IMR-90 (cell line): ENCODE data around the gene SCARF2. TPM values are rescaled to one million over a fixed set of nuclear protein-coding genes. Genes with fewer than 3 reads are reported as not detected.

Source experiments
- ATAC-seq: fragments of 200-7000 bp; cut with Tn5 transposase; 2 replicates; pipeline ENCODE4 v1.9.1; 2020; ENCODE audit warnings: low read depth, mild to moderate bottlenecking, moderate library complexity
- BruUV-seq: library from RNA; stranded (reverse); fragments of 400-500 nt; replicated peaks from 2 replicates; lab custom pipeline; 2021; lab: Mats Ljungman, UMichigan
- CTCF ChIA-PET: fragments of 300-600 bp; formaldehyde crosslinking; extraction: SDS; loops from one replicate; lab custom pipeline; 2021; ENCODE audit warnings: antibody characterized with exemption; lab: Yijun Ruan, JAX
- POLR2A ChIA-PET: fragments of 300-600 bp; sonication (Branson Sonifier 250); formaldehyde crosslinking; loops from one replicate; lab custom pipeline; 2022; ENCODE audit warnings: antibody characterized with exemption; ENCODE audit not compliant: unreplicated experiment; lab: Charles Lee
- DNase-seq: peaks from one replicate; pipeline ENCODE4 v3.0.0; 2013
- H2AFZ ChIP-seq: replicated peaks from 2 replicates; pipeline ENCODE3; 2013; ENCODE audit warnings: low read length, mild to moderate bottlenecking; ENCODE audit not compliant: poor library complexity
- H2AK5ac ChIP-seq: 2 replicates; pipeline ENCODE4 v1.6.1; 2013; ENCODE audit warnings: low read depth, low read length, inconsistent platforms
- H2AK9ac ChIP-seq: replicated peaks from 2 replicates; pipeline ENCODE3; 2013; ENCODE audit warnings: mild to moderate bottlenecking, low read depth, low read length, moderate library complexity; ENCODE audit not compliant: poor library complexity
- H2BK120ac ChIP-seq: 2 replicates; pipeline ENCODE4 v1.6.1; 2013; ENCODE audit warnings: low read depth, low read length, inconsistent platforms
- H2BK15ac ChIP-seq: 3 replicates; pipeline ENCODE4 v1.6.1; 2013; ENCODE audit warnings: low read depth, low read length, inconsistent platforms
- H2BK20ac ChIP-seq: 2 replicates; pipeline ENCODE4 v1.6.1; 2013; ENCODE audit warnings: low read depth, mild to moderate bottlenecking, inconsistent platforms, low read length, moderate library complexity
- H2BK5ac ChIP-seq: 2 replicates; pipeline ENCODE4 v1.6.1; 2013; ENCODE audit warnings: mild to moderate bottlenecking, low read depth, low read length, inconsistent platforms; ENCODE audit not compliant: poor library complexity, severe bottlenecking
- H3K14ac ChIP-seq: replicated peaks from 2 replicates; pipeline ENCODE4 v1.6.1; 2013; ENCODE audit warnings: low read depth, low read length, inconsistent platforms
- H3K18ac ChIP-seq: 2 replicates; pipeline ENCODE4 v1.6.1; 2013; ENCODE audit warnings: low read depth, low read length, control low read depth
- H3K23ac ChIP-seq: 2 replicates; pipeline ENCODE4 v1.6.1; 2013; ENCODE audit warnings: low read depth, low read length, inconsistent platforms
- H3K27ac ChIP-seq: 2 replicates; pipeline ENCODE4 v1.5.1; 2013; ENCODE audit warnings: mild to moderate bottlenecking, control low read depth, low read length; ENCODE audit not compliant: insufficient read depth
- H3K27me3 ChIP-seq: 2 replicates; pipeline ENCODE4 v1.6.1; 2013; ENCODE audit warnings: low read length; ENCODE audit not compliant: control insufficient read depth, insufficient read depth
- H3K36me3 ChIP-seq: 2 replicates; pipeline ENCODE4 v1.6.1; 2013; ENCODE audit warnings: low read length, mixed read lengths; ENCODE audit not compliant: control insufficient read depth, insufficient read depth
- H3K4ac ChIP-seq: 2 replicates; pipeline ENCODE4 v1.6.1; 2013; ENCODE audit warnings: low read depth, low read length, inconsistent platforms
- H3K4me1 ChIP-seq: 2 replicates; pipeline ENCODE4 v1.6.1; 2013; ENCODE audit warnings: low read length, mixed read lengths; ENCODE audit not compliant: control insufficient read depth, insufficient read depth
- H3K4me2 ChIP-seq: 2 replicates; pipeline ENCODE4 v1.6.1; 2013; ENCODE audit warnings: low read depth, mild to moderate bottlenecking, control low read depth, low read length, moderate library complexity
- H3K4me3 ChIP-seq: 2 replicates; pipeline ENCODE4 v1.5.1; 2013; ENCODE audit warnings: low read depth, mild to moderate bottlenecking, control low read depth, low read length, moderate library complexity; ENCODE audit not compliant: insufficient read depth
- H3K56ac ChIP-seq: 2 replicates; pipeline ENCODE4 v1.6.1; 2013; ENCODE audit warnings: low read length, inconsistent platforms; ENCODE audit not compliant: insufficient read depth; ENCODE audit errors: extremely low read depth
- H3K79me1 ChIP-seq, 2 experiments: 2 replicates each; pipeline ENCODE4 v1.6.1; 2013; ENCODE audit warnings: low read length in 2 of 2, inconsistent platforms in 1 of 2, low read depth in 1 of 2
- H3K9ac ChIP-seq: 2 replicates; pipeline ENCODE4 v1.6.1; 2013; ENCODE audit warnings: low read depth, low read length, control low read depth
- H3K9me1 ChIP-seq: 2 replicates; pipeline ENCODE4 v1.6.1; 2013; ENCODE audit warnings: low read length, inconsistent platforms; ENCODE audit not compliant: insufficient read depth
- H3K9me3 ChIP-seq: 2 replicates; pipeline ENCODE4 v1.6.1; 2013; ENCODE audit warnings: low read length; ENCODE audit not compliant: control insufficient read depth, insufficient read depth
- H4K20me1 ChIP-seq: 2 replicates; pipeline ENCODE4 v1.6.1; 2013; ENCODE audit warnings: low read length, inconsistent platforms; ENCODE audit not compliant: insufficient read depth
- H4K5ac ChIP-seq: 2 replicates; pipeline ENCODE4 v1.6.1; 2013; ENCODE audit warnings: mild to moderate bottlenecking, low read depth, low read length, control low read depth
- H4K8ac ChIP-seq, 2 experiments: 2 replicates each; pipeline ENCODE4 v1.6.1; 2013; ENCODE audit warnings: low read depth in 2 of 2, low read length in 2 of 2, control low read depth in 1 of 2, inconsistent platforms in 1 of 2
- H4K91ac ChIP-seq: 2 replicates; pipeline ENCODE4 v1.6.1; 2013; ENCODE audit warnings: low read depth, low read length, inconsistent platforms; ENCODE audit not compliant: insufficient read depth
- BHLHE40 ChIP-seq: fragments of 150-350 bp; IDR thresholded peaks from 2 replicates; pipeline ENCODE4 v1.6.1; 2016; ENCODE audit warnings: mild to moderate bottlenecking, low read depth, low read length
- CEBPB ChIP-seq: IDR thresholded peaks from 2 replicates; pipeline ENCODE4 v1.6.1; 2012; ENCODE audit warnings: low read depth, low read length, improper control_type of control experiment
- ELK1 ChIP-seq: fragments of 150-350 bp; IDR thresholded peaks from 2 replicates; pipeline ENCODE4 v1.6.1; 2016; ENCODE audit warnings: low read depth, mild to moderate bottlenecking, low read length, moderate library complexity, borderline replicate concordance
- MXI1 ChIP-seq: IDR thresholded peaks from 2 replicates; pipeline ENCODE4 v1.6.1; 2012; ENCODE audit warnings: low read depth, mild to moderate bottlenecking, low read length, moderate library complexity, borderline replicate concordance
- POLR2A ChIP-seq: IDR thresholded peaks from 2 replicates; pipeline ENCODE4 v1.6.1; 2012; ENCODE audit warnings: mild to moderate bottlenecking, low read depth, low read length
- RAD21 ChIP-seq: IDR thresholded peaks from 2 replicates; pipeline ENCODE4 v1.6.1; 2012; ENCODE audit warnings: low read length, improper control_type of control experiment
- SMC3 ChIP-seq: fragments of 150-350 bp; IDR thresholded peaks from 2 replicates; pipeline ENCODE4 v1.6.1; 2016; ENCODE audit warnings: low read depth, mild to moderate bottlenecking, antibody characterized with exemption, low read length, moderate library complexity
- WGBS, 2 experiments: methylation state at CpG; one replicate each; pipeline versions ENCODE4 v1.1.5 to v1.1.7; 2013; ENCODE audit warnings: missing lambda C conversion rate in 2 of 2; ENCODE audit not compliant: insufficient read length in 1 of 2; ENCODE audit errors: extremely low coverage in 2 of 2; 5-methylcytosine and 5-hydroxymethylcytosine counted together
- dilution Hi-C: fragments of 300-500 bp; cut with HindIII; formaldehyde crosslinking; loops from one replicate; pipeline ENCODE4 v1.14.3; 2018; ENCODE audit warnings: low sequenced_read_pairs; ENCODE audit not compliant: unreplicated experiment
- in situ Hi-C: fragments of 300-500 bp; cut with MboI; formaldehyde crosslinking; loops from 3 replicates; pipeline ENCODE4 v1.14.3; 2019; ENCODE audit warnings: low sequenced_read_pairs, inconsistent platforms, mixed read lengths
- intact Hi-C: fragments of 100-400 bp; cut with micrococcal nuclease; formaldehyde crosslinking; loops from 2 replicates; pipeline ENCODE4 v1.10.0; 2022
- polyA plus RNA-seq, 3 experiments: library from polyadenylated mRNA; depleted of rRNA; stranded (reverse); fragments of >200 nt; gene quantifications; 2 replicates each; pipeline ENCODE4 v1.2.3, GENCODE V29; 2012; ENCODE audit warnings: low replicate concordance in 1 of 3
- total RNA-seq: library from RNA; depleted of rRNA; stranded (reverse); fragments of >200 nt; gene quantifications from 2 replicates; pipeline ENCODE4 v1.2.3, GENCODE V29; 2012

The SCARF2 gene
- total and polyA plus RNA-seq, 2 of the 4 experiments (the other 2 are of a cell fraction), result 3.4 to 37.0 TPM

- peaks cover 14% of the 10 kb centered on the region for H3K4me1 ChIP-seq
- TF ChIP-seq SMC3, result no peak
- TF ChIP-seq ELK1, result no peak
- no peak for TF ChIP-seq RAD21
- no peak for TF ChIP-seq BHLHE40
- no peak for TF ChIP-seq MXI1
- TF ChIP-seq CEBPB, result no peak
- TF ChIP-seq POLR2A, result no peak
- H3K79me1 ChIP-seq, result peaks cover 28 to 44% of the 10 kb centered on the region in 2 experiments
- peaks cover 13% of the 10 kb centered on the region for H4K20me1 ChIP-seq
- no peak overlapping the region for H3K18ac ChIP-seq
- dilution Hi-C loops, result no loop called here
- peak overlapping the region; percentile 59; the same call in 1 of the 2 replicates for H3K4ac ChIP-seq
- CTCF ChIA-PET, result interaction anchor here (0.8 kb wide), 1 partner anchor 15 kb away, joined by 3 read pairs; no protein-coding TSS in a partner anchor
- H2BK120ac ChIP-seq, result no peak overlapping the region
- in situ Hi-C loops, result loop anchor here (10.0 kb wide), 1 partner anchor 59 kb away; no protein-coding TSS in a partner anchor
- no peak overlapping the region for H4K5ac ChIP-seq
- H3K56ac ChIP-seq, result no peak overlapping the region
- no peak overlapping the region for H2BK5ac ChIP-seq
- no peak overlapping the region; the same call in 1 of the 2 replicates for H3K9ac ChIP-seq
- intact Hi-C loops, result loop anchor here (2.0 kb wide), 1 partner anchor 75 kb away; the partner anchor contains the start of gene DGCR6L
- H4K91ac ChIP-seq, result no peak overlapping the region
- no peak overlapping the region; the same call in 2 of the 3 replicates for H2BK15ac ChIP-seq
- DNase-seq (no peak), ATAC-seq (no peak)
- no peak overlapping the region; a peak in 1 of 4 replicates for H4K8ac ChIP-seq
- H3K4me2 ChIP-seq, result peak overlapping the region; percentile 80; the same call in 1 of the 2 replicates
- no peak overlapping the region for H2BK20ac ChIP-seq
- peak overlapping the region; percentile 80 for H2AK9ac ChIP-seq
- no peaks in the 10 kb centered on the region for H3K27me3 ChIP-seq
- H3K14ac ChIP-seq, result peak overlapping the region; percentile 64
- no peak overlapping the region for H2AFZ ChIP-seq
- H3K9me1 ChIP-seq, result peaks cover 30% of the 10 kb centered on the region
- WGBS, 2 experiments, result 94% methylated on average over 8 of the region's 20 CpGs; no CpG with 5 or more reads in 1 of the 2 experiments
- no peak overlapping the region for H3K4me3 ChIP-seq
- peak overlapping the region; percentile 77 for H2AK5ac ChIP-seq
- no peak overlapping the region for H3K27ac ChIP-seq
- no TSS peak for BruUV-seq
- peak overlapping the region; percentile 24; the same call in 1 of the 2 replicates for H3K23ac ChIP-seq
- H3K36me3 ChIP-seq, result peaks cover 3% of the 10 kb centered on the region; the same call in 1 of the 2 replicates
- POLR2A ChIA-PET, result interaction anchor here (0.6 kb wide), 1 partner anchor 1303 kb away, joined by 3 read pairs; no protein-coding TSS in a partner anchor
- H3K9me3 ChIP-seq, result no peaks in the 10 kb centered on the region
Observed at GRCh38 chr22:20395181-20395906, 42.3 kb downstream of the SCARF2 start.
